PFSK-1 (cell line): ENCODE data around the gene ANKRD18A.

Experiments used
- POLR2AphosphoS5 ChIP-seq: IDR thresholded peaks from 2 replicates; pipeline ENCODE4 v1.6.1; 2012; ENCODE audit warnings: low read depth, mild to moderate bottlenecking, control low read depth, low read length, moderate library complexity
- SIN3A ChIP-seq: IDR thresholded peaks from 2 replicates; pipeline ENCODE4 v1.6.1; 2012; ENCODE audit warnings: mild to moderate bottlenecking, low read length, moderate library complexity, borderline replicate concordance; ENCODE audit not compliant: insufficient read depth
- TAF1 ChIP-seq: IDR thresholded peaks from 2 replicates; pipeline ENCODE4 v1.6.1; 2012; ENCODE audit warnings: low read length, control low read depth, borderline replicate concordance; ENCODE audit not compliant: insufficient read depth

GRCh38 chr9:38622951-38623350 is 2.6 kb upstream of the ANKRD18A start:
- TF ChIP-seq POLR2AphosphoS5 (no peak), TAF1 (no peak), SIN3A (no peak)
